Inferior parietal cortex (tissue), 1 donor: ENCODE measurements around the gene CUTC.
"Not testable (repeated sequence)": the region's sequence is repeated elsewhere in the genome, so short reads cannot be mapped to it uniquely, and the experiment has no call there.

Experiments
- DNase-seq: peaks from one replicate; pipeline ENCODE4 v3.0.0-alpha.2; 2016; ENCODE audit errors: extremely low spot score

Gene CUTC, protein sequence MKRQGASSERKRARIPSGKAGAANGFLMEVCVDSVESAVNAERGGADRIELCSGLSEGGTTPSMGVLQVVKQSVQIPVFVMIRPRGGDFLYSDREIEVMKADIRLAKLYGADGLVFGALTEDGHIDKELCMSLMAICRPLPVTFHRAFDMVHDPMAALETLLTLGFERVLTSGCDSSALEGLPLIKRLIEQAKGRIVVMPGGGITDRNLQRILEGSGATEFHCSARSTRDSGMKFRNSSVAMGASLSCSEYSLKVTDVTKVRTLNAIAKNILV

GRCh38 chr10:99732033-99732842, at the start of gene CUTC, which contains the start of gene COX15:
Gene CUTC (plus strand): TSS chr10:99732234. CDS start chr10:99732349, 115 bp downstream.
Gene COX15 (minus strand): TSS chr10:99732127. CDS start chr10:99732049, 78 bp downstream.
- DNase-seq, result peak; percentile 98

DNA sequence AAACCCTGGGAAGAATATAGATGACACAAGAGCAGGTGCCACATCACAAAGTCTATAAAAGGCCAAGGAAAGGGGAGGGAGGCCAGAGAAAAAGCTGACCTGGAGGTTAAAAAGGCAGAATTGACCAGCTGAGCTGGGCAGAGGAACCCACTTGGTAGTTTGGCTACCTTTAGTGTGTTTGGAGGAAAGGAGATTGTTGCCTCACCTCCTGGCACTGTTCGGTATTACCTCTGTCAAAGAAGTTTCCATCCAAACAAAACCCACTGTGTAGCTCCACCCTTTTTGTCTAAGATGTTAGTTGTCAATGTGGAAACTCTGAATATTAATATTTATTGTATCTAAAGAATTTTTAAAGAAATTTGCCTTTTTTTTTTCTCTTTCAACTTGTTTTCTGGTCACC, 49.3 kb upstream of the CUTC start:
- no peak for DNase-seq

DNA sequence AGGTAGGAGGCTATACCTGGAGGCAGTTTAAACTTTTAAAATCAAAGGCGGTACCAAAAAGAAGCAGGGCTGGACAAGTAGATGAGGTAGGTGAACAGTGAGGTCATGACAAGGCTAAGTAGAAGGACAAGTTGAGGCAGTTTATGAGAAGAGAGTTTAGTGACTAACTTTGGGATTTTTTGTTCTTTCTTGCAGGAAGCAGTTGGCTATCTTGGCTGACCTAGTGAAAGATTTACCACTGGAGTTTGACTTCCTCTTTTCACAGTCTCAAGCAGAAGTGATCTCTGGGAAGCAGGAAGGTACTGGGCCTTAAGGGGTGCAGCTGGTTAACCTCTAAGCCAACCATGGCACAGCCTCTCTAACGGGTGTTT, 46.5 kb upstream of the CUTC start:
- DNase-seq, result no peak

GRCh38 chr10:99689461-99689860, 42.6 kb upstream of the CUTC start:
- DNase-seq, result no peak

- no peak for DNase-seq
These were observed 38.0 kb upstream of the CUTC start for GRCh38 chr10:99693933-99694583.

DNA sequence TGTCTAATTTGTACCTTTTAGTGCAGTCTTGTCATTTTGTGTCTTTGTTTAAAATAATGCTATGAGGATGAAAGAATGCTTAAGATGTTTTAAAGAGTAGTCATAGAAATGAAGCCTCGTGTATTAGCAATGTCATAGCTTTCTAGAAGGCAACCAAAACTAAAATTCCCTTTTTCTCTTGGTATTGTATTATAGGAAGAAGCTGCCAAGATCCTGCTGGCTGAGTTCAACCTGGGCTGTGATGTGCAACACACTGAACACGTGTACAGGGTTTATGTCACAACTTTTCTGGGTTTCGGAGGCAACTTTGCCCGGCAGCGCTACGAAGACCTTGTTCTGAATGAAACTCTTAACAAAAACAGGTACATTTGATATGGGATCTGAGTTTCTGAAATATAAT, 36.3 kb upstream of the CUTC start:
- no peak for DNase-seq

DNA sequence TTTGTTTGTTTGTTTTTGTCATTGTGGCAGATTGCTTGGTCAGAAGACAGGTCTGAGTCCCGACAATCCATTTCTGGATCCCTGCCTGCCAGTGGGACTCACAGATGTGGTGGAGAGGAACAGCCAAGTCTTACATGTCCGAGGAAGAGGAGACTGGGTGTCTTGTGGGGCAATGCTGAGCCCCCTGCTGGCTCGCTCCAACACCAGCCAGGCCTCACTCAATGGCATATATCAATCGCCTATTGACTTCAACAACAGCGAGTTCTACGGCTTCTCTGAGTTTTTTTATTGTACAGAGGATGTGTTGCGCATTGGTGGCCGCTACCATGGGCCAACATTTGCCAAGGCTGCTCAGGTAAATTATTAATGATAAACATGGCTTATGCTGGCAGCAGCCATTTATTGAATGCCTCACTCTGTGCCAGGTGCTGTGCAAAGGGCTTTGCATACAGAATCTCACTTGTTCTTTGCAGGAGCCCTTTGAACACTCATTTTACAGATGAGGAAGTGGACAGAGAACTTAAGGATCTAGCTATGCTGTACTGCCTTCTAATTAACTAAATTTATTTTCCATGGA, 33.4 kb upstream of the CUTC start:
- DNase-seq, result no peak

DNA sequence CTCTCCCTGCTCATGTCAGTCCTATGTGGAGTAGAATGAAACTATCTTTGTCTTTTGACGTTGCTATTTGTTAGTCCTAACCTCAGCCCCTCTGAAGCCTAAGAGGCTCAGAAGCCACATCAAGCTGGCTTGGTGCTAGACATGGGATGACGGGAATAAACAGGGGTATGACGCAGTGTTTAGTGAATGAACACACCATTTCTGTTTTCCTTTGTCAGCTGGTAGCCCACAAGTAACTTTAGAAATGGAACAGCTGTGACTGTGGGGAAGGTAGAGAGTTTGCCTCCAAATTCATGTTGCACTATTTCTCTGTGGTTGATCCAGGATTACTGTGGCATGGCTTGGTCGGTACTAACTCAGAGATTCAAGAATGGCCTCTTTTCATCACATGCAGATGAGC, 31.4 kb upstream of the CUTC start:
- DNase-seq, result no peak

GRCh38 chr10:99708428-99709012, 23.5 kb upstream of the CUTC start:
- DNase-seq, result no peak

- no peak for DNase-seq
These were observed 22.4 kb upstream of the CUTC start for GRCh38 chr10:99709480-99710229.

- DNase-seq, result peak; percentile 60
These were observed 20.8 kb upstream of the CUTC start for GRCh38 chr10:99711129-99711719.

DNA sequence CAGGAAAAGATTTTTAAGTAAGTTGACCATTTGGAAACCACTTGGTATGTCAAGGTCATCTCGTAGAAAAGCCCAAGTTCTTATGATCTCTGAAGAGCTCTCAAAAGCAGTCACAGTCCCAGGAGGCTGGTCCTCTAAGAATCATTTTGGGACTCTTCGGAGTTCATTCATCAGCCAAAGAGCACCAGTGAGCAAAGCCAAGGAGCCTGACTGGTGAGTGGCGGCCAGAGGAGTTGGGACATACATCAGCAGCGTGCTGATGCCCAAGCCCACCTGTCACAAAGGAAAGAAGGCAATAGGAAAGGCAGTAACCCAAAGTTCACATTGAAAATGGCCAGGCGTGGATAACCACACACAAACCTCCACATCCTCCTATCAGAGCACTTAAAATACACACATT, 17.6 kb upstream of the CUTC start:
- DNase-seq, result no peak

DNA sequence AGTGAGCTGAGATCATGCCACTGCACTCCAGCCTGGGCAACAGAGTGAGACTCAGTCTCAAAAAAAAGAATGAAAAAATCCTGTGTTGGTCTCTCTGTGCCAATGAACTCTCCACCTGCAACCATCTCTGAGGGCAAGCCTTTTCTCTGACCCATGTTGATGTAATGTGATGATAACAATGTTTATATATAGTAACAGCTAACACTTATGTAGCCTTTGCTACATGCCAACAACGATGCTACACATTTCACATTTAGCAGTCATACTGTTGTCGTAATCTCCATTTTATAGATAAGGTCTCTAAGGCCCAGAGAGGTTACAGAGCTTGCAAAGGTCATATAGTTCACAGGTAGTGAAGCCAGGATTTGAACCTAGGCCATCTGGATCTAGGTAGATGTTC, 11.6 kb upstream of the CUTC start:
- no peak for DNase-seq

- DNase-seq, result no peak
These were observed 2.0 kb upstream of the CUTC start for GRCh38 chr10:99730026-99730425.

- no peak for DNase-seq
These were observed 565 bp upstream of the CUTC start for GRCh38 chr10:99731306-99732032.

DNA sequence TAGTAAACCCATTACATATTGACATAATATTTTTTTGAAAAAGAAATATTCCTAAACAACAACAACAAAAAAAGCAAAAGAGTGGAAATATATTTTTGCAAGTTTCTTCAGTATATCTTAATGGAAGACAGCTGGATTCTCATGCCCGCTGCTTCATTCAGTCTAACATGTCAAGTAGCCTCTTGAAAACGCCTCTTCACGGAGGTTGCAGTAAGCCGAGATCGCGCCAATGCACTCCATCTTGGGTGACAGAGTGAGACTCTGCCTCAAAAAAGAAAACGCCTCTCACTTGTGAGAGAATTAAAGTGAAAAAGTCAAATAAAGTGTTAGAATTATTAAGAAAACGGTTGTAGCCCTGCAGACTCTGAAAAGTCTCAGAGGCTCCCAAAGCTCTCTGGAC, 1.3 kb downstream of the CUTC start:
- DNase-seq, result no peak

DNA sequence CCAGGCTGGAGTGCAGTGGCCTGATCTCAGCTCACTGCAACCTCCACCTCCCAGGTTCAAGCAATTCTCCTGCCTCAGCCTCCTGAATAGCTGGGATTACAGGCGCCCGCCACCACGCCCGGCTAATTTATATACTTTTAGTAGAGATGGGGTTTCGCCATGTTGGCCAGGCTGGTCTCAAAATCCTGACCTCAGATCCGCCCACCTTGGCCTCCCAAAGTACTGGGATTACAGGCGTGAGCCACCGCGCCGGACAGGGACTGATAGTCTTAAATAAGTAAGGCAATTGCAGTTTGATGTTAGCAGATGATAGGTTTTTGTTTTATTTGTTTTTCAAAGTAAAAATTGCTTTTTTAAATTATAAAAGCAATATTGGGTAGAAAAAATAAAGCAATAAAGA, 2.1 kb downstream of the CUTC start:
- not testable (repeated sequence) for DNase-seq

DNA sequence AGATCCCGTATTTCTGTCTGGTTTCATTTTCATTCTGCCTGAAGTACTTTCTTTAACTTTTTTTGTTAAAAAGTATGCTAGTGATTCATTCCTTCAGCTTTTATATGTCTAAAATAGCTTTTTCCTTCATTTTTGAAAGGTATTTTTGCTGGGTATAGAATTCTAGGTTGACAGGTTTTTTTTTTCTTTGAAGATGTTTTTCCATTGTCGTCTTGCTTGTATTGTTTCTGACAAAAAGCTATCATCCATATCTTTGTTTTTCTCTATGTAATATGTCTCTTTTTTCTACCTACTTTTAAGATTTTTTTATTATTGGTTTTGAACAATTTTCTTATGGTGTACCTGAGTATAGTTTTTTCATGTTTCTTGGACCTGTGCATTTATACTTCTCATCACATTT, 8.2 kb downstream of the CUTC start:
- no peak for DNase-seq

- no peak for DNase-seq
These were observed 9.0 kb downstream of the CUTC start for GRCh38 chr10:99740933-99741559.

- DNase-seq, result no peak
These were observed 10.2 kb downstream of the CUTC start for GRCh38 chr10:99742254-99742653.
